ENCODE results near the gene PSMD10. TPM values are rescaled to one million over a fixed set of nuclear protein-coding genes. Genes with fewer than 3 reads are reported as not detected.

Gene PSMD10
- total RNA-seq, 1 experiment from 2014 or later = 41.1 TPM

- Mint-ChIP-seq H3K27ac (ENCODE audit: unreplicated experiment) (no peak overlapping the region), H3K9me3 (ENCODE audit: unreplicated experiment) (no peaks in the 10 kb centered on the region), H3K4me3 (ENCODE audit: unreplicated experiment) (no peak overlapping the region), H3K4me1 (ENCODE audit: low read depth, unreplicated experiment) (no peaks in the 10 kb centered on the region), H3K36me3 (ENCODE audit: insufficient read depth, unreplicated experiment) (no peaks in the 10 kb centered on the region), H3K27me3 (ENCODE audit: insufficient read depth, unreplicated experiment) (no peaks in the 10 kb centered on the region)
- no peaks in the 10 kb centered on the region for H3K9me3 ChIP-seq
- POLR2A ChIA-PET = interaction anchor here (1.1 kb wide), 1 partner anchor 32 kb away, joined by 3 read pairs; the partner anchor contains the start of genes ATG4A and PSMD10
- CTCF ChIA-PET = no interaction called here
- no peak overlapping the region for H3K4me3 ChIP-seq (ENCODE audit: low read depth, low read length)
- DNase-seq = no peak
- no peaks in the 10 kb centered on the region for H3K36me3 ChIP-seq (ENCODE audit: control insufficient read depth, insufficient read depth, low read length)
- intact Hi-C loops (cut with micrococcal nuclease; ENCODE audit: unreplicated experiment) = no loop called here
- H3K4me1 ChIP-seq = no peaks in the 10 kb centered on the region
- no TSS peak for BruUV-seq (replicated peaks)
- no peaks in the 10 kb centered on the region for H3K27me3 ChIP-seq (replicated peaks; ENCODE audit: control insufficient read depth, insufficient read depth, low read length)
- no peak for TF ChIP-seq CTCF (IDR thresholded peaks at IDR 0.05; ENCODE audit: insufficient read depth in 1 of 2, low read depth in 1 of 2, low read length in 1 of 2, severe bottlenecking in 1 of 2, unreplicated experiment in 1 of 2)
These were observed 31.5 kb downstream of the PSMD10 start for GRCh38 chrX:108059801-108060200.

GRCh38 chrX:108055546-108055945, 35.8 kb downstream of the PSMD10 start:
- H3K27me3 Mint-ChIP-seq (ENCODE audit: insufficient read depth, unreplicated experiment) = no peaks in the 10 kb centered on the region
- H3K4me3 Mint-ChIP-seq (ENCODE audit: unreplicated experiment) = no peak overlapping the region
- no peaks in the 10 kb centered on the region for H3K9me3 Mint-ChIP-seq (ENCODE audit: unreplicated experiment)
- no peak for DNase-seq
- no peak for TF ChIP-seq CTCF (IDR thresholded peaks at IDR 0.05; ENCODE audit: insufficient read depth in 1 of 2, low read depth in 1 of 2, low read length in 1 of 2, severe bottlenecking in 1 of 2, unreplicated experiment in 1 of 2)
- no peak overlapping the region for H3K4me3 ChIP-seq (ENCODE audit: low read depth, low read length)
- ChIA-PET POLR2A (no interaction called here), CTCF (no interaction called here)
- no peak overlapping the region for H3K27ac Mint-ChIP-seq (ENCODE audit: unreplicated experiment)
- no peaks in the 10 kb centered on the region for H3K36me3 Mint-ChIP-seq (ENCODE audit: insufficient read depth, unreplicated experiment)
- no TSS peak for BruUV-seq (replicated peaks)
- no peaks in the 10 kb centered on the region for H3K36me3 ChIP-seq (ENCODE audit: control insufficient read depth, insufficient read depth, low read length)
- H3K4me1 ChIP-seq = no peaks in the 10 kb centered on the region
- H3K27me3 ChIP-seq (replicated peaks; ENCODE audit: control insufficient read depth, insufficient read depth, low read length) = no peaks in the 10 kb centered on the region
- intact Hi-C loops (cut with micrococcal nuclease; ENCODE audit: unreplicated experiment) = no loop called here
- H3K4me1 Mint-ChIP-seq (ENCODE audit: low read depth, unreplicated experiment) = no peaks in the 10 kb centered on the region
- H3K9me3 ChIP-seq = no peaks in the 10 kb centered on the region

- Mint-ChIP-seq H3K36me3 (ENCODE audit: insufficient read depth, unreplicated experiment) (no peaks in the 10 kb centered on the region), H3K4me3 (ENCODE audit: unreplicated experiment) (no peak overlapping the region), H3K9me3 (ENCODE audit: unreplicated experiment) (no peaks in the 10 kb centered on the region), H3K4me1 (ENCODE audit: low read depth, unreplicated experiment) (no peaks in the 10 kb centered on the region), H3K27ac (ENCODE audit: unreplicated experiment) (no peak overlapping the region), H3K27me3 (ENCODE audit: insufficient read depth, unreplicated experiment) (no peaks in the 10 kb centered on the region)
- Histone ChIP-seq H3K4me3 (ENCODE audit: low read depth, low read length) (no peak overlapping the region), H3K9me3 (no peaks in the 10 kb centered on the region), H3K4me1 (no peaks in the 10 kb centered on the region), H3K36me3 (ENCODE audit: control insufficient read depth, insufficient read depth, low read length) (no peaks in the 10 kb centered on the region), H3K27me3 (replicated peaks; ENCODE audit: control insufficient read depth, insufficient read depth, low read length) (no peaks in the 10 kb centered on the region)
- DNase-seq = no peak
- no TSS peak for BruUV-seq (replicated peaks)
- TF ChIP-seq CTCF (IDR thresholded peaks at IDR 0.05; ENCODE audit: insufficient read depth in 1 of 2, low read depth in 1 of 2, low read length in 1 of 2, severe bottlenecking in 1 of 2, unreplicated experiment in 1 of 2) = no peak
- CTCF ChIA-PET = no interaction called here
- intact Hi-C loops (cut with micrococcal nuclease; ENCODE audit: unreplicated experiment) = no loop called here
- POLR2A ChIA-PET = no interaction called here
These were observed 38.1 kb downstream of the PSMD10 start for GRCh38 chrX:108053218-108053617.
